GM12878 (cell line): ENCODE data around the gene CACNG1.

Experiments
- ASH2L ChIP-seq: fragments of 300-600, 200-600 bp; sonication (generic); IDR thresholded peaks from 2 replicates; pipeline ENCODE4 v1.6.1; 2017; ENCODE audit warnings: low read depth, mild to moderate bottlenecking, borderline replicate concordance
- CTCF ChIP-seq, 3 experiments: IDR thresholded peaks in 2 of 3; conservative IDR thresholded peaks in 1 of 3; 2 replicates each; pipeline ENCODE4 v1.5.1; 2011; ENCODE audit warnings: low read depth in 3 of 3, low read length in 3 of 3, mild to moderate bottlenecking in 3 of 3, control low read depth in 2 of 3, moderate library complexity in 2 of 3, inconsistent platforms in 1 of 3, mixed read lengths in 1 of 3; ENCODE audit not compliant: control insufficient read depth in 2 of 3, insufficient read depth in 1 of 3; ENCODE audit errors: extremely low read depth in 1 of 3
- ETV6 ChIP-seq, 2 experiments: fragments of 450-650 bp in 1 of 2; IDR thresholded peaks in 1 of 2; conservative IDR thresholded peaks in 1 of 2; 2 replicates each; pipeline ENCODE4 v1.6.1; 2014; ENCODE audit warnings: antibody characterized with exemption in 1 of 2, borderline replicate concordance in 1 of 2, low read depth in 1 of 2, mild to moderate bottlenecking in 1 of 2, moderate library complexity in 1 of 2
- POLR2AphosphoS2 ChIP-seq: IDR thresholded peaks from 2 replicates; pipeline ENCODE4 v1.6.1; 2011; ENCODE audit warnings: low read depth, mild to moderate bottlenecking, low read length, improper control_type of control experiment, moderate library complexity
- SIN3A ChIP-seq: IDR thresholded peaks from 2 replicates; pipeline ENCODE4 v1.6.1; 2012; ENCODE audit warnings: low read depth, low read length, improper control_type of control experiment
- ZBTB40 ChIP-seq: fragments of 450-650 bp; IDR thresholded peaks from 2 replicates; pipeline ENCODE4 v1.6.1; 2016; ENCODE audit warnings: mild to moderate bottlenecking, moderate library complexity, borderline replicate concordance

GRCh38 chr17:67021196-67021595 is 23.2 kb upstream of the CACNG1 start:
- TF ChIP-seq CTCF (IDR thresholded peaks at IDR 0.05 in 2 of 3, conservative IDR thresholded peaks at IDR 0.05 in 1 of 3; ENCODE audit: control insufficient read depth in 2 of 3, extremely low read depth in 1 of 3, insufficient read depth in 1 of 3, low read depth in 3 of 3, low read length in 3 of 3): no peak
- TF ChIP-seq ETV6 (conservative IDR thresholded peaks at IDR 0.05 in 1 of 2, IDR thresholded peaks at IDR 0.05 in 1 of 2; ENCODE audit: borderline replicate concordance in 1 of 2, low read depth in 1 of 2): no peak
- TF ChIP-seq POLR2AphosphoS2: no peak
- TF ChIP-seq ZBTB40: no peak
- TF ChIP-seq SIN3A: no peak
- TF ChIP-seq ASH2L: no peak
